A204.1 (cell line): Measurements from ENCODE around the gene FNIP1.
"Not testable (repeated sequence)": the region's sequence is repeated elsewhere in the genome, so short reads cannot be mapped to it uniquely, and the experiment has no call there.

Experiments used
- FAIRE-seq: peaks from 2 replicates; lab custom pipeline; 2012; peaks lifted over from hg19 to GRCh38; lab: Jason Lieb, UNC

FNIP1 gene

GRCh38 chr5:131796793-131797693, at the start of gene FNIP1:
FNIP1 (minus strand) TSS chr5:131797017; CDS start chr5:131796921, 96 bp downstream.
- FAIRE-seq, result peak; percentile 71

GRCh38 chr5:131846536-131846935, 49.7 kb upstream of the FNIP1 start:
- no peak for FAIRE-seq

- no peak for FAIRE-seq
These were observed 49.0 kb upstream of the FNIP1 start for GRCh38 chr5:131845828-131846227.

GRCh38 chr5:131842971-131843370, 46.2 kb upstream of the FNIP1 start:
- FAIRE-seq, result not testable (repeated sequence)

- FAIRE-seq, result not testable (repeated sequence)
These were observed 35.9 kb upstream of the FNIP1 start for GRCh38 chr5:131832702-131833101.

GRCh38 chr5:131825404-131826013, 28.7 kb upstream of the FNIP1 start:
- FAIRE-seq, result no peak

GRCh38 chr5:131824631-131825030, 27.8 kb upstream of the FNIP1 start:
- FAIRE-seq, result no peak

GRCh38 chr5:131821221-131821620, 24.4 kb upstream of the FNIP1 start:
- no peak for FAIRE-seq

GRCh38 chr5:131818001-131818724, 21.3 kb upstream of the FNIP1 start:
- no peak for FAIRE-seq

GRCh38 chr5:131814990-131815389, 18.2 kb upstream of the FNIP1 start:
- FAIRE-seq, result no peak

GRCh38 chr5:131812371-131813160, 15.7 kb upstream of the FNIP1 start:
- FAIRE-seq, result no peak

GRCh38 chr5:131810510-131811249, 13.9 kb upstream of the FNIP1 start:
- FAIRE-seq, result no peak

- no peak for FAIRE-seq
These were observed 681 bp downstream of the FNIP1 start for GRCh38 chr5:131795879-131796792.

- FAIRE-seq, result no peak
These were observed 1.6 kb downstream of the FNIP1 start for GRCh38 chr5:131795228-131795627.

GRCh38 chr5:131794586-131794985, 2.2 kb downstream of the FNIP1 start:
- no peak for FAIRE-seq

- no peak for FAIRE-seq
These were observed 3.9 kb downstream of the FNIP1 start for GRCh38 chr5:131792896-131793295.

- FAIRE-seq, result no peak
These were observed 5.0 kb downstream of the FNIP1 start for GRCh38 chr5:131791866-131792265.

GRCh38 chr5:131790550-131790949, 6.3 kb downstream of the FNIP1 start:
- no peak for FAIRE-seq

GRCh38 chr5:131789765-131790164, 7.1 kb downstream of the FNIP1 start:
- no peak for FAIRE-seq

GRCh38 chr5:131787736-131788135, 9.1 kb downstream of the FNIP1 start:
- FAIRE-seq, result no peak
